Measurements from ENCODE around the gene DUSP6. TPM values are rescaled to one million over a fixed set of nuclear protein-coding genes. Genes with fewer than 3 reads are reported as not detected.
A peak's percentile ranks its signal among the peaks of the same experiment; 100 is the strongest.

DUSP6 gene
- polyA plus RNA-seq, 4 donors = 10.3 to 81.0 (median 24.1) TPM

DNA sequence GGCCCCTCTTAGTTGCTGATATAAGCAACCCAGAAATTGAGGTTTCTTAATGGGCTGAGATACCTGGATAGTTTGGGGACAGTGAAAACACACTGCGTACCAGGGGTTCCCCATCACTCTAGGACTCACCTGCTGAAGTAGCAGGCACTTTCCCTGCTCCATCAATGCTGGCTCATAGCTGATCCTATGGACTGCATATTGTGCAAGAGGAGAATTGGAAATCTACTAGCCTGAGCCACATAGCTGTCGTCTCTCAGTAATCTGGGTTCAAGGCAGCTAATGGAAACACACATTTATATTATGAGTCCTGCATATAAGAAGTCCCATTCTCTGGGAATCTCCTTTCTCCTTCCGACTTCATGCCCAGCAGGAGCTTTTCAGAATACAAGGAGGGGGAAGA lies 7.3 kb upstream of the DUSP6 start:
- DNase-seq = peak in 1 of 2 donors; percentile 37

DNA sequence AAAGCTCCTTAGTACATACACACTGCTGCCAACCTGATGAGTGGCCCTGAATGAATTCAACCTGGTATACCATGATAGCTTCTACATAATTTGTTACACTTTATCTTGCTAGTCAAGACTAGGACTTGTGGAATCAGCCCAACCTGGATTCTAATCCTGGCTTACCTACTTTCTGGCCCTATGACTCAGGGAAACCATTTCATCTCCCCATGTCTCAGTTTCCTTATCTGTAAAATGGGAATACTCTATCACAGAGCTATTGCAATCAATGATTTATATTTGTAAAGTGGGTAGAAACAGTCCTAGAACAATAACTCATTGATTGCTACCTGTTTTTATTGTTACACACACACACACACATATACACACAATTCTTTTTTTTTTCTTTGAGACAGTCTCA lies 6.5 kb upstream of the DUSP6 start:
- Histone ChIP-seq H3K36me3 (ENCODE audit: control insufficient read depth in 3 of 3, insufficient read depth in 2 of 3, low read depth in 1 of 3, low read length in 3 of 3) (peaks cover 0 to 6% (median 0%) of the 10 kb centered on the region in 3 donors), H3K27me3 (ENCODE audit: control insufficient read depth in 3 of 3, insufficient read depth in 3 of 3, low read length in 3 of 3) (no peaks in the 10 kb centered on the region), H3K9me3 (ENCODE audit: control insufficient read depth in 2 of 2, insufficient read depth in 1 of 2, low read depth in 1 of 2, low read length in 1 of 2) (no peaks in the 10 kb centered on the region), H3K27ac (ENCODE audit: low read depth in 1 of 3, low read length in 2 of 3) (no peak overlapping the region), H3K4me1 (ENCODE audit: control insufficient read depth in 3 of 3, insufficient read depth in 2 of 3, low read depth in 1 of 3, low read length in 2 of 3) (peaks cover 6 to 55% (median 7%) of the 10 kb centered on the region in 3 donors), H3K4me3 (ENCODE audit: low read depth in 1 of 3, low read length in 3 of 3) (no peak overlapping the region)
- DNase-seq (no peak), FAIRE-seq (no peak)

More for the DNA sequence above, 7.3 kb upstream of the DUSP6 start:
- H3K27ac ChIP-seq (ENCODE audit: low read depth in 1 of 3, low read length in 2 of 3) = no peak overlapping the region
- H3K36me3 ChIP-seq (ENCODE audit: control insufficient read depth in 3 of 3, insufficient read depth in 2 of 3, low read depth in 1 of 3, low read length in 3 of 3) = peaks cover 0 to 6% (median 0%) of the 10 kb centered on the region in 3 donors
- H3K4me1 ChIP-seq (ENCODE audit: control insufficient read depth in 3 of 3, insufficient read depth in 2 of 3, low read depth in 1 of 3, low read length in 2 of 3) = peaks cover 6 to 57% (median 7%) of the 10 kb centered on the region in 3 donors
- H3K4me3 ChIP-seq (ENCODE audit: low read depth in 1 of 3, low read length in 3 of 3) = no peak overlapping the region
- no peak for FAIRE-seq
- H3K9me3 ChIP-seq (ENCODE audit: control insufficient read depth in 2 of 2, insufficient read depth in 1 of 2, low read depth in 1 of 2, low read length in 1 of 2) = no peaks in the 10 kb centered on the region
- WGBS, 3 donors = 90 to 96% (median 92%) methylated on average over 3 of the region's 3 CpGs
- H3K27me3 ChIP-seq (ENCODE audit: control insufficient read depth in 3 of 3, insufficient read depth in 3 of 3, low read length in 3 of 3) = no peaks in the 10 kb centered on the region

DNA sequence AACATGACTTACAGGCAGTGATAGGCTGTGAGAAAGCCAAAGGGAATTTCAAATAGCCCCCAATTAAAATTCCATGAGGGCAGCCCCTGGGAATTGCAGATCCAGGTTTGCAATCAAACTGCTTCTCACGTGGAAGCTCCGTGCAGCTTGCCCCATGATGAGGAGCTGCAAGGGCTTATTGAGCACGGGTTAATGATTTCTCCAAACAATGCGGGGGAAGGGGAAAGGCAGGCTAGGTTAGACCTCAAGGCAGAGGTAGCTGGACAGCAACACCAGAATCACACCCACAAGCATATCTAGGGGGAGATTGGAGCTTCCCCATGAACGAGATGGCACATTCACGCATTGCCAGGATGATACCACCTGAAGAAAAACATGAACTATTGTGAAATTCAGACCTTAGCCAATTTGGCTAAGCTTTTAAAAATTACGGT lies 5.0 kb upstream of the DUSP6 start:
- Histone ChIP-seq H3K27ac (ENCODE audit: low read depth in 1 of 3, low read length in 2 of 3) (peak overlapping the region in 1 of 3 donors; percentile 97), H3K9me3 (ENCODE audit: control insufficient read depth in 2 of 2, insufficient read depth in 1 of 2, low read depth in 1 of 2, low read length in 1 of 2) (no peaks in the 10 kb centered on the region), H3K36me3 (ENCODE audit: control insufficient read depth in 3 of 3, insufficient read depth in 2 of 3, low read depth in 1 of 3, low read length in 3 of 3) (peaks cover 0 to 4% (median 0%) of the 10 kb centered on the region in 3 donors), H3K4me1 (ENCODE audit: control insufficient read depth in 3 of 3, insufficient read depth in 2 of 3, low read depth in 1 of 3, low read length in 2 of 3) (peaks cover 2 to 42% (median 6%) of the 10 kb centered on the region in 3 donors), H3K27me3 (ENCODE audit: control insufficient read depth in 3 of 3, insufficient read depth in 3 of 3, low read length in 3 of 3) (no peaks in the 10 kb centered on the region), H3K4me3 (ENCODE audit: low read depth in 1 of 3, low read length in 3 of 3) (no peak overlapping the region)
- DNase-seq (peak; percentile 40 to 90), FAIRE-seq (no peak)
- WGBS, 3 donors = 25 to 72% (median 42%) methylated on average over 7 of the region's 7 CpGs

DNA sequence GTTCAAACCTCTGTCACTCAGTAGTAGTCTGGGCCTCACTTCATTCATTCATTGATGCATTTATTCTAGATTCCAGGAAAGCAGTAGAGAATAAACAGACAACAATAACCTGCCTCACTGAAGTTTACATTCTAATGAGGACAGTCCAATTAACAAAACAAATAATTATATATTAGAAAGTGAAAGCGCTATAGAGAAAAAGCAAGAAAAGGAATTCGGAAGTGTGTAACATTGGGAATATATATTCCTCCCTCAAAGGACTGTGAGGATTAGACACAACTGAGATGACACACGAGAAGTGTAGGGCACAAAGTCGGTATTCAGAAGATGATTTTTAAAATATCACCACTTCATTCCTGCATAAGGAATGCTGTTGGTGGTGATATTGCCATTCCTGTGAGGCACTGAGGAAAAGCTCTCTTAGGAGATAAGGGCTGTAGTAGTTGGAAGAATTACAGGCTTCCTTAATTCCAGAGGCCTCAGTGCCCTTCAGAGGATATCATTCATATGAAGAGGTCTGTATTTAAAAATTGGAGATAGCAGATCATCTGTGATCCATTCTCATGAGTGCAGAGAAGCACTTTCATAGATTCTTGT lies 3.9 kb upstream of the DUSP6 start:
- peak overlapping the region in 1 of 3 donors; percentile 97 for H3K27ac ChIP-seq (ENCODE audit: low read depth in 1 of 3, low read length in 2 of 3)
- no peak for FAIRE-seq

DNA sequence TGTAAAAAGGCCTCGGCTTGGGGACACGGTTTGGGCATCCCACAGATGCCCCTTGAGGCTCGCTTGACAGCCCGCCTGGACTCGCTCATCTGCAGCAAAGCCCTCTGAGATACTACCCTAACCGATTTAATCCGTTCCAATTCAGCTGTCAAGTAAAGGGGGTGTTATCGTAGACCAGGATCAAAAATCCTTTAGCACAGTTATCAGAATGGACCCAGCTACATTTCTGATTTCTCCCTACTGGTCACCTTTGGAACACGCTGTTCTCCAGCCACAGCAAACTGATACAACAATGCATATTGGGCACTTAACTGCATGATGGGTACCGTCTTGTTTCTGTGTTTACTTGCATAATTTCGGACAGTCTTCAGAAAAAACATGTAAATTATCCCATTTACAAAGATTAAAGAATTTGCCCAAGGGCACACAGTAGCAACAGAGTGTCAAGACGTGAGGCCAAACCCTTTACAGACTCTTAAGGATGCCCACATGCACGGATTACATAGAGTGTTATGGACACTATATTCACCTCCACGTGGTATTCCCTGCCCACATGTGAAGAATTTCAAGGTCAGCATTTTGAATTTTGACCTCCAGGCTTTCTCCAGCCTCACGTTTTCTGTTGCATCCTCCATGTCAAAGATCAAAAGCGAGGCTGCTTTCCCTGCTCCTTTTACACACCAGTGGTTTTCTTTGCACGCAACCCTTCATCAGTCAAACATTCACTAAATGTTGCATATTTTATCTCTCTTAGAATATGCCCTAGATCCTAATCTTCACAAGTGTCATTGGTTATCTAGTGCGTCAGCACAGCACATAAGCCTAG lies 3.2 kb upstream of the DUSP6 start:
- WGBS, 3 donors = 59 to 75% (median 63%) methylated on average over 18 of the region's 18 CpGs
- DNase-seq = peak in 1 of 2 donors; percentile 54
- Histone ChIP-seq H3K4me3 (ENCODE audit: low read depth in 1 of 3, low read length in 3 of 3) (peak overlapping the region in 2 of 3 donors; percentile 73 to 84), H3K4me1 (ENCODE audit: control insufficient read depth in 3 of 3, insufficient read depth in 2 of 3, low read depth in 1 of 3, low read length in 2 of 3) (peaks cover 0 to 31% (median 6%) of the 10 kb centered on the region in 3 donors), H3K36me3 (ENCODE audit: control insufficient read depth in 3 of 3, insufficient read depth in 2 of 3, low read depth in 1 of 3, low read length in 3 of 3) (peaks cover 0 to 3% (median 0%) of the 10 kb centered on the region in 3 donors), H3K27ac (ENCODE audit: low read depth in 1 of 3, low read length in 2 of 3) (peak overlapping the region; percentile 97 to 99 (median 99)), H3K27me3 (ENCODE audit: control insufficient read depth in 3 of 3, insufficient read depth in 3 of 3, low read length in 3 of 3) (peaks cover 0 to 6% (median 0%) of the 10 kb centered on the region in 3 donors), H3K9me3 (ENCODE audit: control insufficient read depth in 2 of 2, insufficient read depth in 1 of 2, low read depth in 1 of 2, low read length in 1 of 2) (no peaks in the 10 kb centered on the region)
- no peak for FAIRE-seq

More for the DNA sequence above, 3.9 kb upstream of the DUSP6 start:
- no peaks in the 10 kb centered on the region for H3K27me3 ChIP-seq (ENCODE audit: control insufficient read depth in 3 of 3, insufficient read depth in 3 of 3, low read length in 3 of 3)
- peaks cover 0 to 36% (median 6%) of the 10 kb centered on the region in 3 donors for H3K4me1 ChIP-seq (ENCODE audit: control insufficient read depth in 3 of 3, insufficient read depth in 2 of 3, low read depth in 1 of 3, low read length in 2 of 3)
- WGBS, 3 donors = 76 to 83% (median 82%) methylated on average over 4 of the region's 4 CpGs
- DNase-seq = peak in 1 of 2 donors; percentile 45
- H3K36me3 ChIP-seq (ENCODE audit: control insufficient read depth in 3 of 3, insufficient read depth in 2 of 3, low read depth in 1 of 3, low read length in 3 of 3) = no peaks in the 10 kb centered on the region
- H3K9me3 ChIP-seq (ENCODE audit: control insufficient read depth in 2 of 2, insufficient read depth in 1 of 2, low read depth in 1 of 2, low read length in 1 of 2) = no peaks in the 10 kb centered on the region
- H3K4me3 ChIP-seq (ENCODE audit: low read depth in 1 of 3, low read length in 3 of 3) = no peak overlapping the region

DNA sequence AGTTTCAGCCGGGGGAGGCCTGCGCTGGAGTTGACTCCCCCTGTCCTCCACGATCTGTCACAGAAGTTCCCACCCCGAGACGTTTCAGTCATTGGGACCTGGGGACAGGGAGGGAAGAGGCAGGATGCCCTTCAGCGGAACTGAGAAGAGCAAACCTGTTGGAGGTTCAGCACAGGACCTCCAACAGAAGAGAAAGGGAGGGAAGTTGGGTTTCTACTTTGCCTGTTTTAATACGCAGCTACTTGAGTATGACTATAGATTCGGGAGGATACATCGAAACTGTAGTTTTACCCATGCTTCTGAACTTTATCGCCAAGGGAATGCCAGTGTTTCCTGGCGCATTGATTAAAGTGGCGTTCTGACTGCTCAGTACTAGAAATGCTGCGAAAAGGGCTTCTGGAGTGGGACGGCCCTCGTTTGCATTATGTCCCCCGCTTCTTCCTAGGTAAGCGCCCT lies 2.3 kb upstream of the DUSP6 start:
- DNase-seq = peak in 1 of 2 donors; percentile 44

DNA sequence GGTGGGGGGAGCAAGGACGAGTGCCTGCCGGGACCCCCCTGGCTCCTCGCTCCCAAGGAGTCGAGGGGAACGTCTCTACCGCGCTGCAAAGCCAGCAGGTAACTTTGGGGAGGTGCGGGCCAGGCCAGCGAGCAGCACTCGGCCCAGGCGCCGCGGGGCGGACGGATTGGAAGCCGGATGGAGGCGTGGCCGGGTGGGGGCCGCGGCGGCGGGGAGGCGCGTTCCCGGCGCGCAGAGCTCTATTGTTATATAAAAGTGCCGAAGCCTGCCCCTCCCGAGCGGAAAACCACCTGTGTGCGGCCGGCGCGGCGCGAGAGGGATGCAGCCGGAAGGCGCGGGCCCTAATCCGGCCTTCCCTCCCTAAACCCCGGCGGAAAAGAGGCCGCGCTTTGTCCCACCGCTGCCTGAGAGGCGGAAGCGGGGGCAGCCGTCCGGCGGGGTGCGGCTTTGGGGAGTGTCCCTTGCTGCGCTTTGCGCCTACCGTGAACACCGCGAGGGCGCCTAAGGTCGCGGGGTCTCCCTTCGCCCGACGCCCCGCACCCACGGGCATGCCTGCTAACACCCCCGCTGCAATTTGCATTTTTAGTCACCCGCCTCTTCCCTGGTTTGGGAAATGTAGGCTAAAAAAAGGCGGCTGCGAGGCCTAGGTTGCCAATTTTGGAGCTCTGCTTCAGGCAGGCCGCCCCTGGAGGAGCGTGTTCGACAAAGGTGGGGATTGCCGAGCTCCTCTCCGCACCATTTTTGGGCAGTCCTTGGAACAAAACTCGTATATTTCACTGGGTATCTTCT lies 1.7 kb upstream of the DUSP6 start:
- Histone ChIP-seq H3K4me1 (ENCODE audit: control insufficient read depth in 3 of 3, insufficient read depth in 2 of 3, low read depth in 1 of 3, low read length in 2 of 3) (peaks cover 2 to 31% (median 9%) of the 10 kb centered on the region in 3 donors), H3K4me3 (ENCODE audit: low read depth in 1 of 3, low read length in 3 of 3) (peak overlapping the region; percentile 63 to 84 (median 73)), H3K27me3 (ENCODE audit: control insufficient read depth in 3 of 3, insufficient read depth in 3 of 3, low read length in 3 of 3) (peaks cover 0 to 6% (median 0%) of the 10 kb centered on the region in 3 donors)

More for the DNA sequence above, 2.3 kb upstream of the DUSP6 start:
- H3K27me3 ChIP-seq (ENCODE audit: control insufficient read depth in 3 of 3, insufficient read depth in 3 of 3, low read length in 3 of 3) = peaks cover 0 to 6% (median 0%) of the 10 kb centered on the region in 3 donors
- 13 to 33% (median 15%) methylated on average over 17 of the region's 17 CpGs for WGBS, 3 donors
- H3K9me3 ChIP-seq (ENCODE audit: control insufficient read depth in 2 of 2, insufficient read depth in 1 of 2, low read depth in 1 of 2, low read length in 1 of 2) = no peaks in the 10 kb centered on the region
- no peak for FAIRE-seq
- peaks cover 0 to 31% (median 6%) of the 10 kb centered on the region in 3 donors for H3K4me1 ChIP-seq (ENCODE audit: control insufficient read depth in 3 of 3, insufficient read depth in 2 of 3, low read depth in 1 of 3, low read length in 2 of 3)
- H3K36me3 ChIP-seq (ENCODE audit: control insufficient read depth in 3 of 3, insufficient read depth in 2 of 3, low read depth in 1 of 3, low read length in 3 of 3) = peaks cover 0 to 7% (median 0%) of the 10 kb centered on the region in 3 donors
- H3K27ac ChIP-seq (ENCODE audit: low read depth in 1 of 3, low read length in 2 of 3) = peak overlapping the region; percentile 97 to 99 (median 99)
- H3K4me3 ChIP-seq (ENCODE audit: low read depth in 1 of 3, low read length in 3 of 3) = peak overlapping the region; percentile 63 to 84 (median 73)

More for the DNA sequence above, 1.7 kb upstream of the DUSP6 start:
- DNase-seq = peak; percentile 87
- Histone ChIP-seq H3K36me3 (ENCODE audit: control insufficient read depth in 3 of 3, insufficient read depth in 2 of 3, low read depth in 1 of 3, low read length in 3 of 3) (peaks cover 0 to 11% (median 0%) of the 10 kb centered on the region in 3 donors), H3K27ac (ENCODE audit: low read depth in 1 of 3, low read length in 2 of 3) (peak overlapping the region; percentile 97 to 99 (median 99)), H3K9me3 (ENCODE audit: control insufficient read depth in 2 of 2, insufficient read depth in 1 of 2, low read depth in 1 of 2, low read length in 1 of 2) (no peaks in the 10 kb centered on the region)
- 0 to 1% (median 1%) methylated on average over 71 to 74 of the region's 74 CpGs for WGBS, 3 donors
- FAIRE-seq = no peak
